A549 (cell line): ENCODE measurements around the gene ARHGEF11.

Experiments
- CEBPB ChIP-seq, 2 experiments: fragments of >200 bp in 1 of 2; sonication (Bioruptor Twin) in 1 of 2; formaldehyde crosslinking in 1 of 2; IDR thresholded peaks; 2 replicates each; pipeline ENCODE4 v1.6.1; 2012 to 2016
- CHD2 ChIP-seq: fragments of 150-350 bp; IDR thresholded peaks from 2 replicates; pipeline ENCODE4 v1.6.1; 2014; ENCODE audit warnings: low read length; ENCODE audit not compliant: partially characterized antibody
- CTCF ChIP-seq: fragments of >200 bp; sonication (Bioruptor Twin); formaldehyde crosslinking; IDR thresholded peaks from 3 replicates; pipeline ENCODE4 v1.5.1; 2016
- FOSL2 ChIP-seq, 2 experiments: fragments of 450-650 bp in 1 of 2; fragments of >200 bp in 1 of 2; sonication (Bioruptor Twin) in 1 of 2; formaldehyde crosslinking; IDR thresholded peaks; 2 replicates each; pipeline versions ENCODE4 v1.5.0 to v1.6.1; 2016 to 2020; ENCODE audit warnings: mild to moderate bottlenecking in 1 of 2, moderate library complexity in 1 of 2
- FOXS1 ChIP-seq: fragments of 250-450 bp; sonication (Bioruptor Pico); IDR thresholded peaks from 2 replicates; pipeline ENCODE4 v1.5.0; 2020; ENCODE audit warnings: mild to moderate bottlenecking, moderate library complexity
- GATA3 ChIP-seq: IDR thresholded peaks from 2 replicates; pipeline ENCODE4 v1.6.1; 2012; ENCODE audit warnings: borderline replicate concordance
- MAX ChIP-seq: IDR thresholded peaks from 2 replicates; pipeline ENCODE4 v1.6.1; 2012
- MAZ ChIP-seq: fragments of 150-350 bp; IDR thresholded peaks from 2 replicates; pipeline ENCODE4 v1.6.1; 2014; ENCODE audit warnings: antibody characterized with exemption, low read depth, low read length, borderline replicate concordance
- POLR2A ChIP-seq: IDR thresholded peaks from 2 replicates; pipeline ENCODE4 v1.6.1; 2012; ENCODE audit warnings: mild to moderate bottlenecking, low read length
- POLR2AphosphoS2 ChIP-seq: conservative IDR thresholded peaks from 2 replicates; pipeline ENCODE4 v1.6.1; 2012; ENCODE audit warnings: low read length, improper control_type of control experiment, inconsistent platforms
- RAD21 ChIP-seq, 2 experiments: fragments of >200 bp in 1 of 2; sonication (Bioruptor Twin) in 1 of 2; formaldehyde crosslinking in 1 of 2; IDR thresholded peaks in 1 of 2; conservative IDR thresholded peaks in 1 of 2; 2 replicates in 1 of 2; 3 replicates in 1 of 2; pipeline ENCODE4 v1.6.1; 2012 to 2018; ENCODE audit warnings: inconsistent platforms in 1 of 2
- REST ChIP-seq: fragments of 200-600 bp; sonication (generic); IDR thresholded peaks from 2 replicates; pipeline ENCODE4 v1.6.1; 2016; ENCODE audit warnings: antibody characterized with exemption, mild to moderate bottlenecking, moderate library complexity
- RNF2 ChIP-seq: fragments of 200-600 bp; sonication (generic); IDR thresholded peaks from 2 replicates; pipeline ENCODE4 v1.6.1; 2016; ENCODE audit warnings: low read depth, mild to moderate bottlenecking, antibody characterized with exemption, moderate library complexity, borderline replicate concordance
- SREBF2 ChIP-seq: fragments of 450-650 bp; IDR thresholded peaks from 2 replicates; pipeline ENCODE4 v1.6.1; 2014; ENCODE audit warnings: mild to moderate bottlenecking, moderate library complexity

- TF ChIP-seq RNF2 = no peak
- no peak for TF ChIP-seq POLR2A
- TF ChIP-seq CTCF = no peak
- TF ChIP-seq POLR2AphosphoS2 = no peak
- TF ChIP-seq FOXS1 (CRISPR knock-in tag) = no peak
- TF ChIP-seq REST = no peak
- TF ChIP-seq CHD2 = no peak
- TF ChIP-seq SREBF2 = no peak
- peak; percentile 32; the same call in 1 of the 2 replicates for TF ChIP-seq MAX
- no peak for TF ChIP-seq CEBPB (IDR thresholded peaks at IDR 0.05)
- TF ChIP-seq RAD21 (conservative IDR thresholded peaks at IDR 0.05 in 1 of 2, IDR thresholded peaks at IDR 0.05 in 1 of 2) = no peak
- TF ChIP-seq FOSL2 (IDR thresholded peaks at IDR 0.05) = no peak
- no peak for TF ChIP-seq FOSL2 (CRISPR knock-in tag; IDR thresholded peaks at IDR 0.05)
- no peak for TF ChIP-seq MAZ
- no peak for TF ChIP-seq GATA3
These were observed 147.4 kb downstream of the ARHGEF11 start for GRCh38 chr1:156898161-156898566.
